HepG2 (cell line): ENCODE measurements around the gene ABCC1. TPM values are rescaled to one million over a fixed set of nuclear protein-coding genes. Genes with fewer than 3 reads are reported as not detected.

Experiments
- ATAC-seq: fragments of 200-7000 bp; cut with Tn5 transposase; 3 replicates; pipeline ENCODE4 v1.9.1; 2020; ENCODE audit warnings: mild to moderate bottlenecking, moderate library complexity
- BruUV-seq: library from RNA; stranded (reverse); fragments of 400-500 nt; replicated peaks from 2 replicates; lab custom pipeline; 2021; lab: Mats Ljungman, UMichigan
- CTCF ChIA-PET: fragments of 300-600 bp; formaldehyde crosslinking; extraction: SDS; loops from one replicate; lab custom pipeline; 2021; ENCODE audit warnings: low total read pairs, inconsistent platforms, low intra/inter-chr PET ratio; lab: Yijun Ruan, JAX
- POLR2A ChIA-PET: fragments of 350-600 bp; sonication (Branson Sonifier 250); formaldehyde crosslinking; loops from one replicate; lab custom pipeline; 2020; ENCODE audit warnings: antibody characterized with exemption, inconsistent platforms; lab: Yijun Ruan, JAX
- DNase-seq: peaks from one replicate; pipeline ENCODE4 v3.0.0-alpha.2; 2015; ENCODE audit warnings: low spot score
- FAIRE-seq: peaks from 3 replicates; lab custom pipeline; 2011; peaks lifted over from hg19 to GRCh38; lab: Jason Lieb, UNC
- H2AFZ ChIP-seq: one replicate; pipeline ENCODE4 v1.6.1; 2011; ENCODE audit warnings: low read length, inconsistent platforms
- H3K27ac ChIP-seq: fragments of 300-600 bp; 3 replicates; pipeline ENCODE4 v1.8.0; 2011; ENCODE audit warnings: mixed run types, mild to moderate bottlenecking, mixed read lengths, low read length, inconsistent platforms; ENCODE audit not compliant: insufficient read depth; ENCODE audit errors: extremely low read length
- H3K27me3 ChIP-seq, 2 experiments: fragments of 200-600 bp in 1 of 2; 2 replicates in 1 of 2; 3 replicates in 1 of 2; pipeline versions ENCODE4 v1.6.0 to v1.8.0; 2011; ENCODE audit warnings: low read length in 2 of 2, mild to moderate bottlenecking in 2 of 2, moderate library complexity in 2 of 2, inconsistent platforms in 1 of 2; ENCODE audit not compliant: insufficient read depth in 2 of 2, control insufficient read depth in 1 of 2
- H3K36me3 ChIP-seq, 2 experiments: fragments of 200-600 bp in 1 of 2; replicated peaks in 1 of 2; 2 replicates in 1 of 2; 3 replicates in 1 of 2; pipeline versions ENCODE4 v1.5.1 to v1.8.0; 2011; ENCODE audit warnings: low read length in 2 of 2, inconsistent platforms in 1 of 2; ENCODE audit not compliant: insufficient read depth in 2 of 2, control insufficient read depth in 1 of 2
- H3K4me1 ChIP-seq: 2 replicates; pipeline ENCODE4 v1.5.1; 2012; ENCODE audit warnings: low read length, inconsistent platforms; ENCODE audit not compliant: insufficient read depth
- H3K4me2 ChIP-seq: 2 replicates; pipeline ENCODE4 v1.6.0; 2011; ENCODE audit warnings: low read depth, low read length, inconsistent platforms
- H3K4me3 ChIP-seq, 3 experiments: fragments of 200-600 bp in 1 of 3; sonication (generic), shearing (Covaris generic) in 1 of 3; replicated peaks in 1 of 3; 2 replicates each; pipeline ENCODE4 v1.5.1; 2011 to 2016; ENCODE audit warnings: low read length in 3 of 3, inconsistent platforms in 2 of 3, low read depth in 2 of 3, mild to moderate bottlenecking in 2 of 3, control low read depth in 1 of 3, mixed read lengths in 1 of 3; ENCODE audit not compliant: insufficient read depth in 1 of 3
- H3K79me2 ChIP-seq: one replicate; pipeline ENCODE4 v1.6.1; 2011; ENCODE audit warnings: low read length, inconsistent platforms; ENCODE audit not compliant: insufficient read depth
- H3K9ac ChIP-seq: 2 replicates; pipeline ENCODE4 v1.6.0; 2011; ENCODE audit warnings: mild to moderate bottlenecking, low read depth, low read length, inconsistent platforms; ENCODE audit not compliant: insufficient read depth
- H3K9me3 ChIP-seq: 2 replicates; pipeline ENCODE4 v1.5.1; 2012; ENCODE audit warnings: mild to moderate bottlenecking, low read length
- H4K20me1 ChIP-seq: 2 replicates; pipeline ENCODE4 v1.6.0; 2011; ENCODE audit warnings: inconsistent platforms, mild to moderate bottlenecking, low read length, moderate library complexity; ENCODE audit not compliant: insufficient read depth
- MZF1 ChIP-seq: sonication (generic); formaldehyde crosslinking; IDR thresholded peaks from 2 replicates; pipeline ENCODE4 v1.8.1; 2023; ENCODE audit warnings: mild to moderate bottlenecking, missing genetic modification reagents, borderline replicate concordance
- NRL ChIP-seq: sonication (generic); formaldehyde crosslinking; IDR thresholded peaks from 2 replicates; pipeline ENCODE4 v1.5.0; 2020; ENCODE audit warnings: missing genetic modification reagents, mild to moderate bottlenecking, moderate library complexity, borderline replicate concordance
- TBX2 ChIP-seq: sonication (generic); formaldehyde crosslinking; IDR thresholded peaks from 2 replicates; pipeline ENCODE4 v1.5.0; 2020; ENCODE audit warnings: missing genetic modification reagents, mild to moderate bottlenecking, borderline replicate concordance
- ZNF121 ChIP-seq: sonication (generic); formaldehyde crosslinking; IDR thresholded peaks from 2 replicates; pipeline ENCODE4 v1.5.0; 2020; ENCODE audit warnings: mild to moderate bottlenecking, missing genetic modification reagents
- ZNF251 ChIP-seq: sonication (generic); formaldehyde crosslinking; IDR thresholded peaks from 2 replicates; pipeline ENCODE4 v1.9.0; 2021; ENCODE audit warnings: mild to moderate bottlenecking, missing genetic modification reagents
- ZNF253 ChIP-seq: sonication (generic); formaldehyde crosslinking; IDR thresholded peaks from 2 replicates; pipeline ENCODE4 v1.8.0; 2022; ENCODE audit warnings: mild to moderate bottlenecking, missing genetic modification reagents, borderline replicate concordance
- ZNF468 ChIP-seq: sonication (generic); formaldehyde crosslinking; IDR thresholded peaks from 2 replicates; pipeline ENCODE4 v1.8.0; 2022; ENCODE audit warnings: mild to moderate bottlenecking, moderate library complexity, missing genetic modification reagents
- ZNF629 ChIP-seq: sonication (generic); formaldehyde crosslinking; conservative IDR thresholded peaks from 2 replicates; pipeline ENCODE4 v1.5.0; 2020; ENCODE audit warnings: missing genetic modification reagents
- WGBS: methylation state at CpG from one replicate; pipeline ENCODE4 v1.1.6; 2017; ENCODE audit warnings: low lambda C conversion rate; 5-methylcytosine and 5-hydroxymethylcytosine counted together
- in situ Hi-C: cut with HindIII; loops from 2 replicates; pipeline ENCODE4 v1.10.0; 2017; ENCODE audit warnings: low pct_unique_long_range_greater_than_20kb; ENCODE audit not compliant: extremely low pct_ligation_motif_present
- intact Hi-C: fragments of 100-400 bp; cut with micrococcal nuclease; formaldehyde crosslinking; loops from one replicate; pipeline ENCODE4 v1.10.0; 2022; ENCODE audit not compliant: unreplicated experiment
- polyA plus RNA-seq, 8 experiments: library from polyadenylated mRNA; depleted of rRNA in 3 of 8; stranded (reverse) in 7 of 8; unstranded in 1 of 8; fragments of >200 nt; fragmentation: Illumina TruSeq in 4 of 8; extraction: Trizol in 4 of 8; gene quantifications; 2 replicates each; pipeline versions ENCODE4 v1.2.1 to v1.2.3, GENCODE V29; 2011 to 2016; ENCODE audit warnings: low read depth in 4 of 8, missing spikeins in 1 of 8, mixed read lengths in 1 of 8; ENCODE audit not compliant: insufficient read depth in 1 of 8
- total RNA-seq, 5 experiments: library from RNA; depleted of rRNA; stranded (reverse); fragments of >200 nt; fragmentation: Illumina TruSeq; extraction: Trizol; gene quantifications; 2 replicates each; pipeline ENCODE4 v1.2.3, GENCODE V29; 2016; ENCODE audit warnings: low read depth in 1 of 5

The ABCC1 gene
- total and polyA plus RNA-seq, 2 of the 13 experiments (the other 11 are each of a cell fraction or from before 2014, with no cell fraction given): 13.0 to 30.6 TPM

- H2AFZ ChIP-seq: no peak overlapping the region
- ATAC-seq: no peak
- intact Hi-C loops (loop anchor here (5.0 kb wide), 1 partner anchor 44 kb away; no protein-coding TSS in a partner anchor), in situ Hi-C loops (no loop called here)
- H3K79me2 ChIP-seq: peaks cover 84% of the 10 kb centered on the region
- no peak overlapping the region for H3K4me3 ChIP-seq
- H4K20me1 ChIP-seq: peaks cover 47% of the 10 kb centered on the region
- no peak for FAIRE-seq
- H3K9ac ChIP-seq: no peak overlapping the region
- no TSS peak for BruUV-seq
- peaks cover 0 to 2% of the 10 kb centered on the region in 2 experiments; a peak in 2 of 5 replicates for H3K36me3 ChIP-seq
- H3K27me3 ChIP-seq: no peaks in the 10 kb centered on the region; a peak in 1 of 5 replicates
- H3K4me1 ChIP-seq: peaks cover 63% of the 10 kb centered on the region
- WGBS: 93% methylated on average over 8 of the region's 8 CpGs
- ChIA-PET POLR2A (no interaction called here), CTCF (no interaction called here)
- no peak overlapping the region for H3K27ac ChIP-seq
- no peak overlapping the region for H3K4me2 ChIP-seq
- no peak for DNase-seq
- H3K9me3 ChIP-seq: no peaks in the 10 kb centered on the region
- TF ChIP-seq MZF1 (CRISPR knock-in tag) (0 out of 2 replicates have a peak, but pooled peaks have one; percentile 56), ZNF251 (CRISPR knock-in tag) (no peak)
These were observed 4.1 kb downstream of the ABCC1 start for GRCh38 chr16:15953477-15953876.

GRCh38 chr16:15953929-15954813 is 4.8 kb downstream of the ABCC1 start:
- Histone ChIP-seq H3K4me1 (peaks cover 57% of the 10 kb centered on the region), H3K79me2 (peaks cover 88% of the 10 kb centered on the region), H3K4me2 (no peak overlapping the region), H3K9ac (no peak overlapping the region), H3K4me3 (no peak overlapping the region), H3K27ac (no peak overlapping the region), H4K20me1 (peaks cover 47% of the 10 kb centered on the region), H2AFZ (no peak overlapping the region), H3K9me3 (no peaks in the 10 kb centered on the region), H3K27me3 (no peaks in the 10 kb centered on the region; a peak in 1 of 5 replicates), H3K36me3 (peaks cover 0 to 2% of the 10 kb centered on the region in 2 experiments; a peak in 2 of 5 replicates)
- ATAC-seq: no peak
- TF ChIP-seq TBX2 (CRISPR knock-in tag) (0 out of 2 replicates have a peak, but pooled peaks have one; percentile 0), ZNF629 (peak; percentile 83), ZNF468 (CRISPR knock-in tag) (no peak), ZNF253 (0 out of 2 replicates have a peak, but pooled peaks have one; percentile 19), ZNF121 (CRISPR knock-in tag) (peak; percentile 70), NRL (0 out of 2 replicates have a peak, but pooled peaks have one; percentile 14)
- ChIA-PET POLR2A (no interaction called here), CTCF (no interaction called here)
- no TSS peak for BruUV-seq
- DNase-seq: no peak
- no peak for FAIRE-seq
- 82% methylated on average over 17 of the region's 17 CpGs for WGBS
- intact Hi-C loops (loop anchor here (5.0 kb wide), 1 partner anchor 43 kb away; no protein-coding TSS in a partner anchor), in situ Hi-C loops (no loop called here)
